GM19238 (cell line): ENCODE measurements around the gene MVP.

ENCODE experiments used
- DNase-seq: peaks from one replicate; pipeline ENCODE4 v3.0.0; 2011; ENCODE audit warnings: low spot score; ENCODE audit not compliant: insufficient read length

MVP gene

DNA sequence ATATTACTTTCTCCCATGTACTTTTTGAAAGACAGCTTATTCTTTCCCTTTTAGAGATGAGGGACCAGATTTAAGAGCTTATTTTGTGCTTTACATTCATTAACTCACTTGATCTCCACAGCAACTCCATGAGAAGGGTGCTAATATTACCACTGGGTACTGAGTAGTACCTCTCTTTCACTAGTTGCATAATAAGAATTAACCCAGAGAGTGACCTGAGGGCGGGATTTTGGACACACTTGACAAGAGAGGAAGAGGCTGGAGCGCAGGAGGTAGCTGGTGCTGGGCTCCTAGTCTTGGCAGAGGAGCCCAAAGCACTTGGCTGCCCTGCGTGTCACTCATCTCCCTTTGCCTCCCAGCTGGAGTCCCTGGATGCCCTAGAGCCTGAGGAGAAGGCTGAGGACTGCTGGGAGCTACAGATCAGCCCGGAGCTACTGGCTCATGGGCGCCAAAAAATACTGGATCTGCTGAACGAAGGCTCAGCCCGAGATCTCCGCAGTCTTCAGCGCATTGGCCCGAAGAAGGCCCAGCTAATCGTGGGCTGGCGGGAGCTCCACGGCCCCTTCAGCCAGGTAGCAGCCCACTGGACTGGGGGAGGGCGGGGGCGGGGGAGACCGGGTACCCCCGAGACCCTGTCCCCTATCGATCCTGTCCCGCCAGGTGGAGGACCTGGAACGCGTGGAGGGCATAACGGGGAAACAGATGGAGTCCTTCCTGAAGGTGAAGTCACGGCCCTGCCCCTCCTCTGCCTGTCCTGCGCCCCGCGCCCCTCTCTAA is 15.6 kb upstream of the MVP start:
- no peak for DNase-seq

DNA sequence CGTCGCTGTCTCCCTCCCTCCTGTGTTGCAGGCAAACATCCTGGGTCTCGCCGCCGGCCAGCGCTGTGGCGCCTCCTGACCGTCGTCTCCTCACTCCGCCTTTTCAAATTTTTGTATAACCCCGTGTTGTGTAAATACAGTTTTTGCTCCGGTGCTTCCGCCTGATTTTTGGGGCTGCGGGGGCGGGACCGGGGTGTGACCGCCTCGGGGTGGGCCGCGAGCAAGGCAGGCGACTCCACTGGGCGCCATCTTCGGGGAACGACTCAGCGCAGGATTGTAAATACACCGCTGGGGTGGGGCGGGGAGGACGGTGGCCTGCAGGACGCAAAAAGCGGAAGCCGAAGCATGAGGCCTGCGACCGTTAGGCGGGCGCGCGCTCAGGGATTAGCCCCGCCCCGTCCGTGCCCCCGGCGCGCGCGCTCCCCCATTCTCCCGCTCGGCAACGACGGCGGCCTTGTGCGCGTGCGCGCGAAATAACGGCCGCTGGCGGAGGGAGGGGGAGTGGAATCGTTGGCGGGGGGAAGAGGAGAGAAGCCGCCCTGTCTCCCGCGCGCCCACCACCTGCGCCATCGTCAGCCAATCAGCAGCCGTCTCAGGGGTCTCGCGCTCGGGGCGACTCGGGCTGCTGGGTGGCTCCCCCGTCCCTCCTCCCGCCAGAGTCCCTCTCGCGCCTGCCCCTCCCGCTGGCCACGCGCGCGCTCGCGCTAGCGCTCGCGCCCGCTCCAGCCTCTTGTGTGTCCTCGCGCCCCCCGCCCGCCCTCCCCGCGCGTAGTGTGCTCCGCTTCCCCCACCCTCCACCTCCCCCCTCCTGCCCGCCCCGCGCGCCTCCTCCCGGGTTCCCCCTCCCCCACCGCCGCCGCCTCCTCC is 14.8 kb upstream of the MVP start:
- peak; percentile 92 for DNase-seq

DNA sequence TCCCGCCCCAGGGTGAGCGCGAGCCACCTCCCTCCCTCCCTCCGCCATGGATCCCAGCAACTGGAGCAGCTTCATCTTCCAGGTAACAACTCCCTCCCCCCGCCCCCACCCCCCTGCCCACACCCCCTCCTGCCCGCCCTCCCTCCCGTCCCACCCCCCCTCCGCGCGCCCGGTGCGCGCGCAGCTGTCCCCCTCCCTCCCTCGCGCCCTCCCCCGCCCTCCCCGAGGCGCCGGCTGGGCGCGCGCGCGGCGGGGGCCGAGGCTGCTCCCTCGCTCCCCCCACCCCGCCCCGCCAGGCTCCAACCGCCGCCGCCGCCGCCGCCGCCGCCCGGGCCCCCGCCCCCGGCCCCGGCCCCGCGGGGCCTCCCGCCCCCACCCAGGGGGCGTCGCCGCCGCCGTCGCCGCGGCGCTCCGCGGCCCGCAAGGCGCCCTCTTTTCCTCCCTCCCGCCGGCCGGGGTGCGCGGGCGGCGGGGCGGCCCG is 14.1 kb upstream of the MVP start, which contains the start of gene MAZ:
TSS of gene MAZ (plus strand) at position 431 of the 481 bp plus-strand sequence. CDS start 173 bp downstream, outside the sequence.
- DNase-seq = no peak

DNA sequence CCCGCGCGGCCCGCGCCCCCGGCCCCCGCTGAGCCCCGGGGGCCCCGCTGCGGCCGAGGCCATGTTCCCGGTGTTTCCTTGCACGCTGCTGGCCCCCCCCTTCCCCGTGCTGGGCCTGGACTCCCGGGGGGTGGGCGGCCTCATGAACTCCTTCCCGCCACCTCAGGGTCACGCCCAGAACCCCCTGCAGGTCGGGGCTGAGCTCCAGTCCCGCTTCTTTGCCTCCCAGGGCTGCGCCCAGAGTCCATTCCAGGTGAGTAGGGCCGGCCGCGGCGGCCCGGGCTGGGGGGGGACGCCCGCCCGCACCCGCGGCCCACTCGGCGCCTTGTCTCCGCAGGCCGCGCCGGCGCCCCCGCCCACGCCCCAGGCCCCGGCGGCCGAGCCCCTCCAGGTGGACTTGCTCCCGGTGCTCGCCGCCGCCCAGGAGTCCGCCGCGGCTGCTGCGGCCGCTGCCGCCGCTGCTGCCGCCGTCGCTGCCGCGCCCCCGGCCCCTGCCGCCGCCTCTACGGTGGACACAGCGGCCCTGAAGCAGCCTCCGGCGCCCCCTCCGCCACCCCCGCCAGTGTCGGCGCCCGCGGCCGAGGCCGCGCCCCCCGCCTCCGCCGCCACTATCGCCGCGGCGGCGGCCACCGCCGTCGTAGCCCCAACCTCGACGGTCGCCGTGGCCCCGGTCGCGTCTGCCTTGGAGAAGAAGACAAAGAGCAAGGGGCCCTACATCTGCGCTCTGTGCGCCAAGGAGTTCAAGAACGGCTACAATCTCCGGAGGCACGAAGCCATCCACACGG is 13.4 kb upstream of the MVP start:
- peak; percentile 61 for DNase-seq

DNA sequence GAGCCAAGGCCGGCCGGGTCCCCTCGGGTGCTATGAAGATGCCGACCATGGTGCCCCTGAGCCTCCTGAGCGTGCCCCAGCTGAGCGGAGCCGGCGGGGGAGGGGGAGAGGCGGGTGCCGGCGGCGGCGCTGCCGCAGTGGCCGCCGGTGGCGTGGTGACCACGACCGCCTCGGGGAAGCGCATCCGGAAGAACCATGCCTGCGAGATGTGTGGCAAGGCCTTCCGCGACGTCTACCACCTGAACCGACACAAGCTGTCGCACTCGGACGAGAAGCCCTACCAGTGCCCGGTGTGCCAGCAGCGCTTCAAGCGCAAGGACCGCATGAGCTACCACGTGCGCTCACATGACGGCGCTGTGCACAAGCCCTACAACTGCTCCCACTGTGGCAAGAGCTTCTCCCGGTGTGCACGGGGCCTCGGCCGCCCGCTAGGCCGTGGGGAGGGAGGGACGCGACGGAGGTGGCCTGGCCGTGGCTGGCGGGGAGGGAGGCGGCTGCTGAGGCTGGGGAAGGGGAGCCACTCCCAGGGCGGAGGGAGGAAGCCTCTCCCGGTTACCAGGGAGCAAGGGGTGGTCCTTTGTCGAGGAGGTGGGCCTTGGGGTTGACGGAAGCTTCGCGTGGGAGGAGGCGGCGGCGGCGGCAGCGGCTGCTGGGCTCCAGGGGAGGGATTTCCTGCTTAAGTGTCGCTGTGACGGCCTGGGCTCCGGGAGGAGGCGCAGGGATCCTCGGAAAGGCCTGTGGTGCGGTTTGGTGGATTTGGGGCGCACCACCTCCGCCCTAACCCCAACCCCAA is 12.6 kb upstream of the MVP start:
- peak; percentile 74 for DNase-seq

DNA sequence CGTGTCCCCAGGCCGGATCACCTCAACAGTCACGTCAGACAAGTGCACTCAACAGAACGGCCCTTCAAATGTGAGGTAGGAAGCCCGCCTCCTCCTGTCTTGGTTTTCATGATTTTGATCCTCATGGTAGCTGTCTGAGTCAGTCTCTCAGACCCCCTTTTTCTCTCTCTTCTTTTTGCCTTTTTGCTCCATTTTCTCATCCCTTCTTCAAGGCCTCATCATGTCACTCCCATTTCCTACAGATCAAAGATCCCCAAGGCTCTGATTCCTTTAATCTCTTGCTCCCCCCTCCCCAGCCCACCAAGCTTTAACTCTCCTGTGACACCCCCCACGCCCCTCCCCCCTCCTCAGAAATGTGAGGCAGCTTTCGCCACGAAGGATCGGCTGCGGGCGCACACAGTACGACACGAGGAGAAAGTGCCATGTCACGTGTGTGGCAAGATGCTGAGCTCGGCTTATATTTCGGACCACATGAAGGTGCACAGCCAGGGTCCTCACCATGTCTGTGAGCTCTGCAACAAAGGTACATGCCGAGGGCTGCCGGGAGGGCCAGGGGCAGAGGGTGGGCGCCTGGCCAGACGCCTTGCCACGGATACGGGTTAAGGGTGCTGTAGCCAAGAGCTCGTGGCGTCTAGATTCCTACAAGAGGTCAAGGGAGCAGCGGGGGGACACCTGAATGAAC is 11.9 kb upstream of the MVP start:
- no peak for DNase-seq

DNA sequence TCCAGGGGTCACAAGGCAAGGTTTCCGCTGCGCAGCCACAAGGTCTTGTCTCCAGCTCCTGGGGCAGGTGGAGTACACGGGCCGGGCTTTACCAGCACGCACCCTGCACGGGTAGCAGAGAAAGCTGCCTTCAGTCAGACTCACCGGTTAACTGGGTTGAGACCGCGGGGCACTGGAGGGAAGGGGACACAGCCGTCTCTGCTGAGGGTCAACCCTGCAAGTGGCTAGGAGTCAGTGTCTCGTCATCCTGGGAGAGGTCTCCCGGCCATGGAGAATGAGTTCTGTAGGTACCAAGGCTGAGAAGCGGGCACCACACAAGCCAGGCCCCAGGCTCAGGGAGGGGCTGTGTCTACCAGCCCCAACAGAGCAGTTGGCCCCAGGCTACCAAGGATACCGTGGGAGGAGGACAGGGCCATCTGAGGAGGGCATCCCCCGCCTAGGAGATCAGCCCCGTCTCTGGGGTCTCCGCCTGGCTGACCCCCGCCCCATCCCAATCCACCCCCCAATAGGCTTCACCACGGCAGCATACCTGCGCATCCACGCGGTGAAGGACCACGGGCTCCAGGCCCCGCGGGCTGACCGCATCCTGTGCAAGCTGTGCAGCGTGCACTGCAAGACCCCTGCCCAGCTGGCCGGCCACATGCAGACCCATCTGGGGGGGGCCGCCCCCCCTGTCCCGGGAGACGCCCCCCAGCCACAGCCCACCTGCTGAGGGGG is 11.1 kb upstream of the MVP start:
- no peak for DNase-seq

DNA sequence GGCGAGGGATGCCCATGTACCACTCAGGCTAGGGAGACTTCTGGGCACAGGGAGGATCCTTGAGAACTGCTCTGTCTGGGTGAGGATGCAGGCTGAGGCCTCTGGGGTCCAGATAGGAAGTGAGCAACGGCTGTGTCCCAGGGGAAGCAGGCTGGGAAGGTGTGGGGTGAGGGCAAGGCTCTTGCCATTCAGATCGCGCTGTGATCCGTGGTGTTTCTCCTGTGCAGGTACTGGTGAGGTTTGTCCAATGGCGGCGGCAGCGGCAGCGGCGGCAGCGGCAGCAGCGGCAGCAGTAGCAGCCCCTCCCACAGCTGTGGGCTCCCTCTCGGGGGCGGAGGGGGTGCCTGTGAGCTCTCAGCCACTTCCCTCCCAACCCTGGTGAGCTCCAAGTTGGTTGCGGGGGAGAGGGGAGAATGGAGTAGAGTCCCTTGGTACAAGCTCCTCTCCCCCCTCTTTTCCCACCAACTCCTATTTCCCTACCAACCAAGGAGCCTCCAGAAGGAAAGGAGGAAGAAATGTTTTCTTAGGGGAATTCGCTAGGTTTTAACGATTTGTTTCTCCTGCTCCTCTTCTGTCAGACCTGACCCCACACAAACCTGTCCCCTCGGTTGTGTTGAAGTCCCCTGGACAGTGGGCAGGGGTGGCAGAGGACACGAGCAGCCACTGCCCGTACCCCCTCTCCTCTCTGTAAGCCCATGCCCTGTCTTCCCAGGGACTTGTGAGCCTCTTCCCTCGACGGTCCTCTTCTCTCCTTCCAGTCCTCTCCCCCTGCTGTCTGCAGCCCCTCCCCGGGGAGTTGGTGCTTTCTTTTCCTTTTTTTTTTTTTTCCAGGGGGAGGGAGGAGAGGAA is 10.2 kb upstream of the MVP start:
- no peak for DNase-seq

DNA sequence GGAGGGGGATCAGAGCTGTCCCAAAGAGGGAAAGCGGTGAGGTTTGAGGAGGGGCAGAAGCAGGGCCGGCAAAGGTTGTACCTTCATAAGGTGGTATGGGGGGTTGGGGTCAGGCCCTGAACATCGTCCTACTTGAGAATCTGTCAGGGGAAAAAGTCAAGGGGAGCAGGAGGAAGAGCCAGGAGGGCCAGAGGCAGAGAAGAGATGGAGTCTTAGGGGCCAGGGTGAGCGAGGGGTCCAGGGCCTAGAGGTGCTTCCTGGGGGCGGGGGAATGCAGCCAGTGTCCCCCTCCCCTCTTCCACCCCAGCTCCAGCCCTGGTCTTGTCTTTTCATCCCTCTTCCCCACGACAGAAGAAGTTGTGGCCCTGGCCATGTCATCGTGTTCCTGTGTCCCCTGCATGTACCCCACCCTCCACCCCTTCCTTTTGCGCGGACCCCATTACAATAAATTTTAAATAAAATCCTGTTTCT is 9.5 kb upstream of the MVP start:
- DNase-seq = no peak

DNA sequence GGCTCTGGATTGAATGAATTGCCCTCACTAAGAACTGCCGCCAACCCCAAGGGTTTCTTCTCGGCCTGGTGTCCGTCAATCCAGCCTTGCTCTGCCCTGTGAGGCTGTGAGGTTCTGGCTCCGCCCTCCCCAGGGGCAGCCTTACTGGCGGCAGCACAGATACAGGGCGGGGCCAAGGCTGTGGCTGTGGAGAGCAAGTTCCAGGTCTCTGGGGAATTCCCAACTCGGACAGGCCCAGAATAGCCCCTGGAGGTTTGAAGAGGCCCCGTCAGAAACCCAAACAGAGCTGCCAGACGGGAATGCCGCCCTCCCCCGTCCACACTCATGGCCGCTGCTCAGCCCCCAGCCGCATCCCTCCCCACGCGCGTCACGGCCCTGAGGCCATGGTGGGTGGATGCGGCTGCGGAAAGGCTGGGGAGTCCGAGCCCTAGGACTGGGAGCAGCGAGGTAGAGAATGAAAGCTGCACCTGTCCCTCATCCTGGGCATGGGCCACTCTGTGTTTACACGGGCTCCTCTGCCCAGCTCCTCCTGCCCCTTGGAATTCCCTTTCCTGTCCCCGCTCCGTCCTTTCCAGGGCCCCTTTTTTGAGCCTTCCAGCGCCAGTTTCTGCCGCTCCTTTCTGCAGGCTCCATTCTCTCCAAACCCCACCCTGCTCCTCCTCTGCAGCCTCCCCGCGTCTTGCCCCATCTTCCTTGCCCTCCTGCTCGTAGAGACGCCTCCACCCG is 8.9 kb upstream of the MVP start:
- DNase-seq = peak; percentile 75

DNA sequence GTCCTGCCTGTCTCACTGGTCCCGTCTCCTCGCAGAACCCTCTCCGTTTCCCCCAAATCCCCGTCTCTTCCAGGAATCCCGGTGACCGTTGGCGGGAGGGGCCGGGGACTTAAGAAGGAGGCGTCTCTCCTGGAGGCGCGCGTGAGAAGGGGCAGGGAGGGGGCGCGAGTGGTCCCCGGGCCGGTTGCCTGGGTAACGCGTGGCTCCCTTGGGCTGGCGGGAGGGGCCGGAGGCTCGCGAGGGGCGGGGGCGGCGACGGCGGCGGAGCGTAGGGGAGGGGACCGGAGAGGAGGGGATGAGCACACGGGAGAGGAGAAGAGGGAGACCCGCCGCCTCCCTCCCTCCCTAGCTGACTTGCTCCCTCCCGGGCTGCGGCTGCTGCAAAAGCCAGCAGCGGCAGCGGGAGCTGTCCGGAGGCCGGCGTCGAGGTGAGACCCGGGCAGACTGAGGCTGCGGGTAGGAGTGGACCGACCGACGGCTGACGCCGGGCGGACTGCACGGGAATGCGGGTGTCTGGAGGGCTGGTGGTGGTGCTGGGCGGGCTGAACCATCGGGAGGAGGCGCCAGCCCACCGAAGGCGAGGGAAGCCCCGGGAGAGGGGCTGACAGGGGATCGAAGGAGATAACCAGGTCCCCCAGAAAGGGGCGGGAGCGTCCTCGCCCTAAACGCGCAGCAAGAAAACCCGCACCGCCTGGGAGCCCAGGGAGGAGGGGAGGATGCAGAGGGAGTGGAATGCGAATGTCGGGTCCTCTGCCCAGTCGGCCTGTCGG is 8.2 kb upstream of the MVP start, which contains the start of gene PRRT2:
TSS of gene PRRT2 (plus strand) at position 298 of the 770 bp plus-strand sequence. CDS start 862 bp downstream, outside the sequence.
- DNase-seq = no peak

DNA sequence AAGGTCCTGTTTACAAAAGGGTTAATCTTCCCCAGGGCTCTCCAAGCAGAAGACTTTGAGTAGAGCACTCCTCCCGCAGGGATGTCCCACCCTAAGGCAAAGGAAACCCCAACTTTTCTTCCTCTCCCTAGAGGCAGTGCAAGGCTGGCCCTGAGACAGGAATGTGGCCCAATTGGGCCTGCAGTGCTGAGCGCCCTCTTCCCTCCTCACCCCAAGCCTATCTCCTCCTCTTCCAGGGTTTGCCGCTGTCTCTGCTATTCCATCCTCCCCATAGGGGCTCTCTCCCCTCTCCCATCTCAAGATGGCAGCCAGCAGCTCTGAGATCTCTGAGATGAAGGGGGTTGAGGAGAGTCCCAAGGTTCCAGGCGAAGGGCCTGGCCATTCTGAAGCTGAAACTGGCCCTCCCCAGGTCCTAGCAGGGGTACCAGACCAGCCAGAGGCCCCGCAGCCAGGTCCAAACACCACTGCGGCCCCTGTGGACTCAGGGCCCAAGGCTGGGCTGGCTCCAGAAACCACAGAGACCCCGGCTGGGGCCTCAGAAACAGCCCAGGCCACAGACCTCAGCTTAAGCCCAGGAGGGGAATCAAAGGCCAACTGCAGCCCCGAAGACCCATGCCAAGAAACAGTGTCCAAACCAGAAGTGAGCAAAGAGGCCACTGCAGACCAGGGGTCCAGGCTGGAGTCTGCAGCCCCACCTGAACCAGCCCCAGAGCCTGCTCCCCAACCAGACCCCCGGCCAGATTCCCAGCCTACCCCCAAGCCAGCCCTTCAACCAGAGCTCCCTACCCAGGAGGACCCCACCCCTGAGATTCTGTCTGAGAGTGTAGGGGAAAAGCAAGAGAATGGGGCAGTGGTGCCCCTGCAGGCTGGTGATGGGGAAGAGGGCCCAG is 7.3 kb upstream of the MVP start:
- DNase-seq = no peak

DNA sequence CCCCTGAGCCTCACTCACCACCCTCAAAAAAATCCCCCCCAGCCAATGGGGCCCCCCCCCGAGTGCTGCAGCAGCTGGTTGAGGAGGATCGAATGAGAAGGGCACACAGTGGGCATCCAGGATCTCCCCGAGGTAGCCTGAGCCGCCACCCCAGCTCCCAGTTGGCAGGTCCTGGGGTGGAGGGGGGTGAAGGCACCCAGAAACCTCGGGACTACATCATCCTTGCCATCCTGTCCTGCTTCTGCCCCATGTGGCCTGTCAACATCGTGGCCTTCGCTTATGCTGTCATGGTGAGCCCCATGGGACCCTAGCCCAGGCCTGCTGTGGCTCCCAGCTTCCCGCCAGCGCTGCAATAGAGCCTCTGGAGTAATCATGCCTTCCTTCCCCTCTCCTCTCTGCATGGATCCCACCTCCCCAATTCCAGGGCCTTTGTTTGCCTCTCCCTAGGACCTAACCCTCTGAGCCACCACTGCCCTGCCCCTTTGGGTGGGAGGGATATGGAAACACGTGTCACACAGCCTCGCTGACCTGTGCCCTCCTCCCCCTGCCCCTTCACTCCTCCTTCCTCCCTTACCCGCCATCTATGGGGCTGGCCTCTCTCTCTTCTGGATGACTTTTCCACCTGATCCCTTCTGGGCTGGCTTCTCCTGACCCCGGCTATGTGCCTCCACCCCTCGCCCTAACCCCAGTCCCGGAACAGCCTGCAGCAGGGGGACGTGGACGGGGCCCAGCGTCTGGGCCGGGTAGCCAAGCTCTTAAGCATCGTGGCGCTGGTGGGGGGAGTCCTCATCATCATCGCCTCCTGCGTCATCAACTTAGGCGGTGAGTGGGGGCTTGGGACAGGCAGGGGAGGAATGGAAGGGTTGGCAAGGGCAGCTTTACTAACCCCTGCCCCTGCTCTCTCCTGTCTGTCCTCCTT is 6.4 kb upstream of the MVP start:
- DNase-seq = no peak

DNA sequence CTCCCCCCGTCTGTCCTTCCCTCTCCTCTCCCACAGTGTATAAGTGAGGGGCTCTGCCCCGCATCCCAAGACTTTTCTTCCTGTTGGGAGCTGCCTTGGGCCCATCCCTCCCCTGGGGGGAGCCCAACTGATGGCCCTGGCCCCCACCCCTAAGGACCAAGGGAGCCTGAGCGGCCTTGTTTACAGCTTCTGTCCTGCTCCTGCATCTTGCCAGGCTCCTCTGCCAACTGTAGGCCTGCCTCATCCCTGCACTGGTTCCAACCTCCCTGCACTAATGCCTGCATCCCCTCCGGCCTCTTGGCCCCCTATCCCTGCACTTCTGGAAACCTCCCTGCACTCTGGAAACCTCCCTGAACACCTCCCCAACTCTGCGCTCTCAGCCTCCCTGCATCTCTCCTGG is 5.7 kb upstream of the MVP start:
- DNase-seq = no peak
